ENCODE measurements around the gene GALNT18.

GALNT18 gene

GRCh38 chr11:11563200-11563975 is 58.4 kb downstream of the GALNT18 start:
- no peak for DNase-seq

- no peak for DNase-seq
Observed at GRCh38 chr11:11561991-11562390, 59.8 kb downstream of the GALNT18 start.

- DNase-seq: no peak
Observed at GRCh38 chr11:11558826-11559225, 63.0 kb downstream of the GALNT18 start.

- no peak for DNase-seq
Observed at GRCh38 chr11:11558396-11558795, 63.4 kb downstream of the GALNT18 start.

GRCh38 chr11:11555208-11555607 is 66.6 kb downstream of the GALNT18 start:
- peak; percentile 62 for DNase-seq

- DNase-seq: no peak
Observed at GRCh38 chr11:11553573-11553972, 68.2 kb downstream of the GALNT18 start.

GRCh38 chr11:11552529-11553087 is 69.2 kb downstream of the GALNT18 start:
- no peak for DNase-seq

- no peak for DNase-seq
Observed at GRCh38 chr11:11550534-11550933, 71.3 kb downstream of the GALNT18 start.

GRCh38 chr11:11545285-11546275 is 76.2 kb downstream of the GALNT18 start:
- DNase-seq: no peak

GRCh38 chr11:11543656-11544055 is 78.1 kb downstream of the GALNT18 start:
- no peak for DNase-seq

- DNase-seq: no peak
Observed at GRCh38 chr11:11540157-11540556, 81.6 kb downstream of the GALNT18 start.

- peak; percentile 3 for DNase-seq
Observed at GRCh38 chr11:11538277-11538960, 83.4 kb downstream of the GALNT18 start.

GRCh38 chr11:11537871-11538270 is 83.9 kb downstream of the GALNT18 start:
- peak; percentile 3 for DNase-seq

- DNase-seq: no peak
Observed at GRCh38 chr11:11537372-11537771, 84.4 kb downstream of the GALNT18 start.

- DNase-seq: no peak
Observed at GRCh38 chr11:11536650-11537049, 85.2 kb downstream of the GALNT18 start.

- no peak for DNase-seq
Observed at GRCh38 chr11:11535611-11536010, 86.2 kb downstream of the GALNT18 start.

- peak; percentile 73 for DNase-seq
Observed at GRCh38 chr11:11534981-11535380, 86.8 kb downstream of the GALNT18 start.

- DNase-seq: peak; percentile 69
Observed at GRCh38 chr11:11533751-11534150, 88.1 kb downstream of the GALNT18 start.

GRCh38 chr11:11533057-11533456 is 88.7 kb downstream of the GALNT18 start:
- DNase-seq: no peak

GRCh38 chr11:11532574-11532973 is 89.2 kb downstream of the GALNT18 start:
- peak; percentile 90 for DNase-seq

GRCh38 chr11:11531131-11531908 is 90.5 kb downstream of the GALNT18 start:
- no peak for DNase-seq

GRCh38 chr11:11528986-11529385 is 92.8 kb downstream of the GALNT18 start:
- no peak for DNase-seq
